Stimulated activated CD4-positive, alpha-beta T cell treated with anti-CD3 and anti-CD28 coated beads, TNF-alpha, amount 100 ng/mL, for 48 hours (primary cell): ENCODE data around the gene C20orf202.
"Not testable (repeated sequence)": the region's sequence is repeated elsewhere in the genome, so short reads cannot be mapped to it uniquely, and the experiment has no call there.

ENCODE experiments used
- DNase-seq, 3 donors: peaks; one replicate each; pipeline ENCODE4 v3.0.0-alpha.2; 2020; ENCODE audit warnings: low read depth in 3 of 3

The C20orf202 gene

DNA sequence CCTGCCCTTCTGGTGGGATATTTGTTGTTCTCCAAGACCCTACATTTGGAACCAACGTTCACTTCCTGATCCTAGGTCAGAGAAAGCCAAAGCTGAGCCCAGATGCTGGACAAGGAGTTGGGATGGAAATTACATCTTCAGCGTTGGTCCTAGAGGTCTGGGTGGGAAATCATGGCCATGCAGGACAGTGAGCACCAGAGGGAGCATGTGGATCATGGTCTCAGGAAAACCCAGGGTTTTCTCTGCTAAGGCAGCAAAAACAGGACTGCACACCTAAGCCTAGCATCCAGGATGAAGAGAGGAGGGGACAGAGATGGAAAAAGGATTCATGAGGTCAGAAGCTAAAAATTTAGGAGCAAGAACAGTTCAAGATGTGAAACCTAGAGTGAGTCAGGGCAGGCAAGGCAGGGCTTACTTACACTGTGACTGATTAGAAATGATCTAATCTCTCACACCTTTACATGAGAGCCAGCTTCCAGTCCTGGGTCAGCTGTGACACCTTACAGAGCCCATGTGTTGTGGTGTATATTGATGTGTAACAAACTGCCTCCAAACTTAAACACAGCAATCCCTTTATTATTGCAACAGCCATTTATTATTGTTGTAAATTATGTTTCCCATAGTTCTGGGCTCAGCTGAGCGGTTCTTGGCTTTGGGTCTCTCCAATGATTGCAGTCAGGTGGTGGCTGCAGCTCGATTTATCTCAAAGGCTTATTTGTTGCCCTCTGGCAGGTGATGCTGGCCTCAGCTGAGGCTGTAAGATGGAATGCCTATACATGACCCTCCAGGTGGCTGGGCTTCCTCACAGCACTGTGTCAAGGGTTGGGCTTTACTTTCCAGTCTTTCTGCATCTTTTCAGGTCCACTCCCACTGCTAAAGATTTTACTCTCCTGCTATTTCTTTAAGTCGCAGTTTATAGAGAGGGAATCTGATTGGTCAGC lies 6.5 kb downstream of the C20orf202 start:
- DNase-seq, result no peak

DNA sequence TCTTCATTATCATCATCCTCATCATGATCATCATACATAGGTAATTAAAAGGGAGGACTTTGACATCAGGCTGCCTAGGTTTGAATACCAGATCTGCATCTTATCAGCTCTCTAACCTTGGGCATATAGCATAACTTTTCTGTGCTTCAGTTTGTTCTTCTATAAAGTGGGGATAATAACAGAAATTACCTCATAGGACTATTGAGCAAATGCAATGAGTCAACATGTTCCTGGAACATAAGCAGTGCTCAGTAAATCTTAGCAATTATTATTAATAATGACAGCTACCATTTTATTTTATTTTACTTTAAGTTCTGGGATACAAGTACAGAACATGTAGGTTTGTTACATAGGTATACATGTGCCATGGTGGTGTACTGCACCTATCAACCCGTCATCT lies 7.2 kb downstream of the C20orf202 start:
- no peak for DNase-seq

- no peak for DNase-seq
Measured at GRCh38 chr20:1212023-1212422, 8.8 kb downstream of the C20orf202 start.

GRCh38 chr20:1212607-1213396 lies 9.5 kb downstream of the C20orf202 start:
- peak; percentile 51 to 62 (median 56) for DNase-seq

- no peak for DNase-seq
Measured at GRCh38 chr20:1214838-1215261, 11.6 kb downstream of the C20orf202 start.

DNA sequence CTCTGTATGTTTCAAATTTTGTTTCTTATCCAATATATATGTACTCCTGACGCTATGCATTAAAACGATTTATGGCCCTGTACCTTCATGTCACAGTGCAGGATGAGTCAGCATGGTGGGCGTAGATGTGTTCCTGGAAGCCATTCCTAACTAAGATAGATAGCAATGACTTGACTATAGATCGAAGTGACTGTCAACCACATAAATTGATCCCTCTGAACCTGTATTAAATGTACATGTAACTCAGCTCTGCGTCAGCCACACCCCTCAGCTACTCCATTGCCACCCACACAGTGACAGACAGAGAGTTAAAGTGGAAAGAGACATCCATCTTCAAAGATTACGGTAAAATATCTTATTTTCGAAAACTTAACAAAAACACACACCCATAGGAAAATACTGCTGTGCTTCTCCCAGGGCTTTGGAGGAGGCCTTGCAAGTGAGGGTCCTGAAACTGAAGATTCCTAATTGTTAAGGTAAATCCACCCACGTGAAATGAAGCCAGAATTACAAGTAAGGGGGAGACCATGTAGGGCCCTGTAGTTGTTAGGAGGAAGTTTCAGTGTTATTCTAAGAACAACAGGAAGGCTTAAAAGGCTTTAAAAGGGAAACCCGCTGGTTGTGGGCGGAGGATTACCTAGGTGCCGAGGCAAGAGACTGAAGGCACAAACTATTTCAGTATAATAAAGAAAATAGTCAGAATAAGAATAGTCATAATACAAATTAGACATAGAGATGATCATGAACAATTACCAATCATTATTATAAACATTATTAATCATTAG lies 12.3 kb downstream of the C20orf202 start:
- peak; percentile 52 to 73 (median 71) for DNase-seq

- DNase-seq, result not testable (repeated sequence)
Measured at GRCh38 chr20:1216527-1217427, 13.5 kb downstream of the C20orf202 start.

DNA sequence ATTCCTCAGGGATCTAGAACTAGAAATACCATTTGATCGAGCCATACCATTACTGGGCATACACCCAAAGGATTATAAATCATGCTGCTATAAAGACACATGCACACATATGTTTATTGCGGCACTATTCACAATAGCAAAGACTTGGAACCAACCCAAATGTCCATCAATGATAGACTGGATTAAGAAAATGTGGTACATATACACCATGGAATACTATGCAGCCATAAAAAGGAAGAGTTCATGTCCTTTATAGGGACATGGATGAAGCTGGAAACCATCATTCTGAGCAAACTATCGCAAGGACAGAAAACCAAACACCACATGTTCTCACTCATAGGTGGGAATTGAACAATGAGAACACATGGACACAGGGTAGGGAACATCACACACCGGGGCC lies 19.5 kb downstream of the C20orf202 start:
- DNase-seq, result not testable (repeated sequence)

GRCh38 chr20:1224205-1224890 lies 21.1 kb downstream of the C20orf202 start:
- no peak for DNase-seq

- no peak for DNase-seq
Measured at GRCh38 chr20:1225263-1225782, 22.1 kb downstream of the C20orf202 start.

- DNase-seq, result peak; percentile 75 to 87 (median 83)
Measured at GRCh38 chr20:1225783-1226654, 22.8 kb downstream of the C20orf202 start, which contains the start of gene RAD21L1. Gene RAD21L1 (plus strand): TSS chr20:1226044. CDS start chr20:1228454, 2,410 bp downstream.

- DNase-seq, result no peak
Measured at GRCh38 chr20:1229541-1229940, 26.3 kb downstream of the C20orf202 start.

DNA sequence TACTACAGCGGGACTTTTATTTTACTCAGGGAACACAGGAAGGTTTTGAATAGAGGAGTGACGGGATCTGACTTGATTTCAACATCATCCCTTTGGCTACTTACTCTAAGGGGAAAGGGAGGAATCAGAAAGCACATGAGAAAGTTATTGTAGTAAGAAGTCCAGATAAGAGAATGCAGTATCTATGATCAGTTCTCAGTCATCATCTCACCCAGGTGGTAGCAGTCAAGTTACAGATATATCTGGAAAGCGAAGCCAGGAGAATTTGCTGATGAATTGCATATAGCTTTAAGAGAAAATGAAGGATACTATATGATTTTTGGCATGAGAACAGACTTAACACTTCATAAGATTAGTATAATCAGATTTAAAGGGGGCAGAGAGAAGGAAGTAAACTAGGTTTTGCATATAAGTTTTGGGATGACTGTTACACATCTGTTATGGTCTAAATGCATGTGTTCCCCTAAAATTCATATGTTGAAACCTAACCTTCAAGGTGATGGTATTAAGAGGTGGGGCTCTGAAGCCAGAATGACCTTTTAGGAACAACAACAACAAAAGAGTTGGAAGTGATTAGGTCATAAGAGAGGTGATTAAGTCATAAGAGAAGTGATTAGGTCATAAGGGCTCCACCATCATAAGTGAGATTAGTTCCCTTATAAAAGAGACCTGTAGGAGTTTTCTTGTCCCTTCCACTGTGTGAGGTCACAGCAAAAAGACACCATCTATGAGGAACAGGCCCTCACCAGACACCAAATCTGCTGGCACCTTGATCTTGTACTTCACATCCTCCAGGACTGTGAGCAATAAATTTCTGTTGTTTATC lies 29.2 kb downstream of the C20orf202 start:
- DNase-seq, result no peak

DNA sequence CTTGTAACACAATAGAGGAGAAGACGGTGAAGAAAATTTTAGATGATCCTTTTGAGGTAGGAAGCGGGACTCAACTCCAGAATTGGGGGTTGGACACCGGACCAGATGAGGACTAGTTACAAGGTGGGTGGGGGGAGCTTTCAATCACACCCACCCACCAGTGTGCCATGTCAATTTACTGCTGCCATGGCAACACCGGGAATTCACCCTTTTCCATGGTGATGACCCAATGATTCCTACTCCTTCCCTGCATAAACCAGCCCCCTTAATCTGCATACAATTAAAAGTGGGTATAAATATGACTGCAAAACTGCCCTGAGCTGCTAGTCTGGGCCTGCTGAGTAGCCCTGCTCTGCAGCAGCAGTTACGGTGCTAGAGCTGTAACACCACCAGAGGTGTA lies 37.3 kb downstream of the C20orf202 start:
- no peak for DNase-seq

DNA sequence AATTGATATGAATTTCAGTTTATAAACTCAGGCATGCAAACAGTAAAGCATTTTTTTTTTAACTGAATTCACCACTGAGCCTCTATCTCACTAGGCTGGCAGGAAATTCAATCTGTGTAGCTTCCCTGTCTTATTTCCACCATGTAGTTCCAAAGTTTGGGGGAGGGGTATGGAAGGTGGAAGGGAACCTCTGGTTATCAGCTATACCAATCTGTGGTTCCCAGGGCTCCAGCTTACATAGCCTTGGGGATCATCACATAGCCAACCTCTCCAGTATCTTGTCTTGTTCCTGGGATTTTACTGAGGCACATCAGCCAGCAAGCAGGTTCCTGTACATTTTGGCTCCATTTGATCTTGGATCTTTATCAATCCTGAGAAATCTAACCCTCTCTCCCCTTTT lies 38.2 kb downstream of the C20orf202 start:
- no peak for DNase-seq

DNA sequence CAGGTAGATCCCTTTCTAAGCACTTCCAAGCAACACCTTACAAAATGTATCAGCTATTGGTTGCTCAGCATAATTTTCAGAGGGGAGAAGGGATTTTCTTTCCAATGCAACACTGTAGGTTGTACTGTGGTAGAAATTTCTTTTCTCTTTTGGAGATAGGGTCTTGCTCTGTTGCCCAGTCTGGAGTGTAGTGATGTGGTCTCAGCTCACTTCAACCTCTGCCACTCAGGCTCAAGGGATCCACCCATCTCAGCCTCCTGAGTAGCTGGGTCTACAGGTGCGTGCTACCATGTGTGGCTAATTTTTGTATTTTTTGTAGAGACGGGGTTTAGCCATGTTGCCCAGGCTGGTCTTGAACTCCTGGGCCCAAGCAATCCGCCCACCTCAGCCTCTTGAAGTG lies 38.8 kb downstream of the C20orf202 start:
- DNase-seq, result no peak

GRCh38 chr20:1242530-1242929 lies 39.3 kb downstream of the C20orf202 start:
- no peak for DNase-seq

DNA sequence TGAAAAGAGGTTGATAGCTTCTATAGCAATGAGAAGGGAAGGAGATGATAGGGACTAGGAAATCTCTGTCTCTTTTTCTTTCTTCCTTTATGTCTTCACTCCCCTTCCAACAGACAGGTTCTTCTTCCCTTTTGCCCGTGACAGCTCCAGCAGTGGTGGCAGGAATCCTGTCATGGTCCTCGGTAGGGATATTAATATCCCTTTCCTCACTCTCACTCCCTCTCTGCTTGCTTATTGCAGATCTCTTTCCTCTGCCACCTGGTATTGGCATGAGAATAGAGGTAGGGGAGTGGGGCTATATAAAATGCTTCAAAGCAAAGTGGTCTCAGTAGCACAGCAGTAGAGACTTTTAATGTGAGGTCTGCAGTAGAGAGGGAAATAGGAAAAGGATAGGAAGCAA lies 42.3 kb downstream of the C20orf202 start:
- DNase-seq, result no peak
